Retinal pigment epithelial cell (primary cell): ENCODE data around the gene SART3.

Source experiments
- DNase-seq: peaks from one replicate; pipeline ENCODE4 v3.0.0-alpha.2; 2010; ENCODE audit warnings: low read depth
- H3K4me3 ChIP-seq: 2 replicates; pipeline ENCODE4 v1.5.1; 2011; ENCODE audit warnings: mild to moderate bottlenecking, low read length, control low read depth, moderate library complexity
- TF ChIP-seq, protein P1 (sequence below): conservative IDR thresholded peaks from 2 replicates; pipeline ENCODE4 v1.5.1; 2011; ENCODE audit warnings: low read depth, low read length, control low read depth, inconsistent platforms

The SART3 gene

DNA sequence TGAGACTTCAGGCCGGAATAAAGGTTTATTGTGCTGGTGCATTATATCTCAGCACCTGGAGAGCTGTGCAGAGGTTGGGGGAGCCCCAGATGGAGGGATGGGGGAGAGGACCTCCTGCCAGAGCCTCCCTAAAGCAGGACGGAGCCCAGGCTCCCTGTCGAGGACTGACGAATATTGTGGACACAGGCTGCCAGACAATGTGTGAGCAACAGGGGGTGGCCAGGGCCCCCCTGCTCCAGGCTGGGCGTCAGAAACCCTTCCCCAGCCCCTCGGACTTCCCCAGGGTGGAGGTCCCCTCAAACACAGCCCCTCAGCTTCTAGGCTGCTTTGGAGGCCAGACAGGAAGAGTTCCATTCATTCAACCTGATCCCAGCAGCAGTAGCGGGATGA lies 28.9 kb upstream of the SART3 start:
- DNase-seq, result no peak
- H3K4me3 ChIP-seq, result no peak overlapping the region
- TF ChIP-seq, protein P1, sequence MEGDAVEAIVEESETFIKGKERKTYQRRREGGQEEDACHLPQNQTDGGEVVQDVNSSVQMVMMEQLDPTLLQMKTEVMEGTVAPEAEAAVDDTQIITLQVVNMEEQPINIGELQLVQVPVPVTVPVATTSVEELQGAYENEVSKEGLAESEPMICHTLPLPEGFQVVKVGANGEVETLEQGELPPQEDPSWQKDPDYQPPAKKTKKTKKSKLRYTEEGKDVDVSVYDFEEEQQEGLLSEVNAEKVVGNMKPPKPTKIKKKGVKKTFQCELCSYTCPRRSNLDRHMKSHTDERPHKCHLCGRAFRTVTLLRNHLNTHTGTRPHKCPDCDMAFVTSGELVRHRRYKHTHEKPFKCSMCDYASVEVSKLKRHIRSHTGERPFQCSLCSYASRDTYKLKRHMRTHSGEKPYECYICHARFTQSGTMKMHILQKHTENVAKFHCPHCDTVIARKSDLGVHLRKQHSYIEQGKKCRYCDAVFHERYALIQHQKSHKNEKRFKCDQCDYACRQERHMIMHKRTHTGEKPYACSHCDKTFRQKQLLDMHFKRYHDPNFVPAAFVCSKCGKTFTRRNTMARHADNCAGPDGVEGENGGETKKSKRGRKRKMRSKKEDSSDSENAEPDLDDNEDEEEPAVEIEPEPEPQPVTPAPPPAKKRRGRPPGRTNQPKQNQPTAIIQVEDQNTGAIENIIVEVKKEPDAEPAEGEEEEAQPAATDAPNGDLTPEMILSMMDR, result no peak

- no peak for DNase-seq
- TF ChIP-seq, protein P1, result no peak
- H3K4me3 ChIP-seq, result no peak overlapping the region
These were observed 28.3 kb upstream of the SART3 start for GRCh38 chr12:108589028-108589839.

DNA sequence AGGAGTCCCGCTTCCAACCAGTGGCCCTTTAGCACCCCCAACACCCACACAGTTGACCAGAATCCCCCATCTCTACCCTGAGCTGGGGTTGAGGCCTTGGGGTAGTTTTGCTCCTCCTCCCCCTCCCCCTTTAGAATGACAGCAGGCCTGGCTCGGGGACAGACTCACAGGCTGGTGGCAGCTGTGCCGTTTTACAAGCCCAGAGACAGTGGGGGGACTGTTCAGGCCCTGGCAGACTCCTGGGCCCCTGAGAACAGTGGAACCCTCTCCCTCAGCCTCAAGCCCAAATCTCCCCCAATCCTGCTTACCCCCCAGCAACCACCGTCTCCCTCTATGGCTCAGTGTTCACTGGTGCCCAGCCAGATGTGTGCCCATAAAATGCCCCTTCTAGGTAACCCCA lies 26.9 kb upstream of the SART3 start:
- TF ChIP-seq, protein P1, result no peak

DNA sequence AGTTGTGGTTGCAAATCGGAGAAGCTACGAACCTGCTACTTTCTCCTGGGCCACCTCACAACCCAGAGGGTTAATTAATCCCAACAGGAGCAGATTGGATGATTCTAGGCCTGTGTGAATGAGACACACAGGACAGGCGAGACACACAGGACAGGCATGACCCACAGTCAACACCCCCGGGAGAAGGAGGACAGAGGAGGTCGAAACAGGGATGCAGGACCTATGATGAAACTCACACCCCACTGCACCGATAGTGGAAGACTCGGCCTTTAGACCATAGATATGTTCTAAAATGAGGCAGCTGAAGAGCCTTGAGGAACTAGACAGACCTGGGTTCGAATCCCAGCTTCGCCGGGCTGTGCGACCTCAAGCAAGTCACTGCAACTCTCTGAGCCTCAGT lies 25.3 kb upstream of the SART3 start:
- TF ChIP-seq, protein P1, result no peak
- no peak overlapping the region for H3K4me3 ChIP-seq
- DNase-seq, result no peak

More for the DNA sequence above, 26.9 kb upstream of the SART3 start:
- H3K4me3 ChIP-seq, result no peak overlapping the region
- no peak for DNase-seq

- H3K4me3 ChIP-seq, result no peak overlapping the region
- TF ChIP-seq, protein P1, result no peak
- no peak for DNase-seq
These were observed 24.9 kb upstream of the SART3 start for GRCh38 chr12:108585864-108586263.

- TF ChIP-seq, protein P1, result no peak
- H3K4me3 ChIP-seq, result no peak overlapping the region
- DNase-seq, result no peak
These were observed 23.6 kb upstream of the SART3 start for GRCh38 chr12:108584456-108585065.

GRCh38 chr12:108583991-108584390 lies 23.0 kb upstream of the SART3 start:
- TF ChIP-seq, protein P1, result no peak
- no peak overlapping the region for H3K4me3 ChIP-seq
- no peak for DNase-seq
